ENCODE data around the gene CEP120.

The CEP120 gene

DNA sequence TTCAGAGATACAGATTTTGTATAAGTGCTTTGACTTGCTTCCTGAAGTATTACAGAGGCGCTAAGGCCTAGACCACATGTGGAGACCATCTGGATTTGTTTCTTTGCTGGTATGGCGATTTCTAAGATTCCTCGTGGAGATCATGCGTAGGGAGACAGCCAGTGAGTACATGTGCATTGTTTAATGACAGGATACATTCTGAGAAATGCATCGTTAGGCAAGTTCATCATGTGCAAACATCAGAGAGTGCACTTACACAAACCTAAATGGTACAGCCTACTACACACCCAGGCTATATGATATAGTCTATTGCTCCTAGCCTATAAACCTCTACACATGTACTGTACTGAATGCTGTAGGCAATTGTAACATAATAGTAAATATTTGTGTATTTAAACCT is 16.5 kb upstream of the CEP120 start:
- Histone ChIP-seq H3K4ac (ENCODE audit: low read depth in 1 of 2, low read length in 2 of 2) (no peak overlapping the region), H4K8ac (ENCODE audit: low read length) (no peak overlapping the region), H3K36me3 (ENCODE audit: control insufficient read depth in 1 of 2, insufficient read depth in 2 of 2, low read depth in 1 of 2, low read length in 2 of 2) (no peaks in the 10 kb centered on the region), H3K9ac (ENCODE audit: low read length) (no peak overlapping the region), H3K9me3 (ENCODE audit: control insufficient read depth, low read length) (no peaks in the 10 kb centered on the region), H2BK12ac (ENCODE audit: low read length in 2 of 2) (no peak overlapping the region), H3K4me1 (ENCODE audit: control insufficient read depth, insufficient read depth, low read depth, low read length) (no peaks in the 10 kb centered on the region), H2BK5ac (ENCODE audit: low read depth, low read length, poor library complexity, severe bottlenecking) (no peak overlapping the region), H2BK15ac (ENCODE audit: low read depth, poor library complexity, severe bottlenecking) (no peak overlapping the region), H4K91ac (ENCODE audit: low read length) (no peak overlapping the region), H3K27me3 (ENCODE audit: control insufficient read depth in 1 of 2, insufficient read depth in 1 of 2, low read length in 2 of 2) (no peaks in the 10 kb centered on the region), H2BK120ac (ENCODE audit: low read depth, low read length) (no peak overlapping the region), H3K4me2 (ENCODE audit: low read length, poor library complexity, severe bottlenecking) (no peak overlapping the region), H3K79me1 (replicated peaks; ENCODE audit: low read length, poor library complexity, severe bottlenecking) (no peaks in the 10 kb centered on the region), H3K18ac (ENCODE audit: low read depth in 1 of 2, low read length in 2 of 2) (no peak overlapping the region), H3K14ac (ENCODE audit: low read length in 2 of 2) (no peak overlapping the region), H2AK5ac (ENCODE audit: low read length, severe bottlenecking) (no peak overlapping the region), H2AFZ (ENCODE audit: low read depth, low read length) (no peak overlapping the region), H3K4me3 (ENCODE audit: insufficient read depth in 1 of 2, low read depth in 1 of 2, low read length in 2 of 2) (no peak overlapping the region), H3K27ac (ENCODE audit: low read length, poor library complexity, severe bottlenecking) (no peak overlapping the region), H3K23ac (ENCODE audit: low read length in 2 of 2) (no peak overlapping the region)
- 83% methylated on average over 5 of the region's 5 CpGs for whole genome bisulfite sequencing
- DNase-seq = no peak

DNA sequence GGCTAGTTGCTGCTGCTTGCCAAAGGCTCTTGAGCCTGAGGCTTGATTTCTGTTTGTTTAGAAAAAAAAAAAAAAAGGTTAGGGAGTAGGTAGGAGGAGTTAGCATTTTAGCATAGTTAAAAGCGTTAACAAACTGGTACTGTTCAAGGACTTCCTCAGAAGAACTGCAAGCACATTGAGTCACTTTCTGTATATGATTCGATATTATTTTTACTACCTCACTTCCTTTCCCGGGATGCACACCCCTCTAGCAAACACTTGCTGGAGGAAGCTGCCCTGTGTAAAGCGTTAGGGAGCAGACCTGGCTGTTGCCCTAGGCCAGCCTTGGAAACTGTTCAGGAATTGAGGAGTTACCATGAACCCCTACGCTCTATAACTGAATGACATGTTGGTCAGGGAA is 15.7 kb upstream of the CEP120 start:
- Histone ChIP-seq H3K36me3 (ENCODE audit: control insufficient read depth in 1 of 2, insufficient read depth in 2 of 2, low read depth in 1 of 2, low read length in 2 of 2) (no peaks in the 10 kb centered on the region), H2BK5ac (ENCODE audit: low read depth, low read length, poor library complexity, severe bottlenecking) (no peak overlapping the region), H2AK5ac (ENCODE audit: low read length, severe bottlenecking) (no peak overlapping the region), H3K4me3 (ENCODE audit: insufficient read depth in 1 of 2, low read depth in 1 of 2, low read length in 2 of 2) (no peak overlapping the region), H3K4ac (ENCODE audit: low read depth in 1 of 2, low read length in 2 of 2) (no peak overlapping the region), H2AFZ (ENCODE audit: low read depth, low read length) (no peak overlapping the region), H3K9ac (ENCODE audit: low read length) (no peak overlapping the region), H2BK12ac (ENCODE audit: low read length in 2 of 2) (no peak overlapping the region), H4K8ac (ENCODE audit: low read length) (no peak overlapping the region), H3K27ac (ENCODE audit: low read length, poor library complexity, severe bottlenecking) (no peak overlapping the region), H3K18ac (ENCODE audit: low read depth in 1 of 2, low read length in 2 of 2) (no peak overlapping the region), H3K79me1 (replicated peaks; ENCODE audit: low read length, poor library complexity, severe bottlenecking) (no peaks in the 10 kb centered on the region), H3K9me3 (ENCODE audit: control insufficient read depth, low read length) (no peaks in the 10 kb centered on the region), H3K23ac (ENCODE audit: low read length in 2 of 2) (no peak overlapping the region), H3K27me3 (ENCODE audit: control insufficient read depth in 1 of 2, insufficient read depth in 1 of 2, low read length in 2 of 2) (no peaks in the 10 kb centered on the region), H3K14ac (ENCODE audit: low read length in 2 of 2) (no peak overlapping the region), H2BK15ac (ENCODE audit: low read depth, poor library complexity, severe bottlenecking) (no peak overlapping the region), H2BK120ac (ENCODE audit: low read depth, low read length) (no peak overlapping the region), H3K4me1 (ENCODE audit: control insufficient read depth, insufficient read depth, low read depth, low read length) (no peaks in the 10 kb centered on the region), H4K91ac (ENCODE audit: low read length) (no peak overlapping the region), H3K4me2 (ENCODE audit: low read length, poor library complexity, severe bottlenecking) (no peak overlapping the region)
- DNase-seq = no peak
- 85% methylated on average over 5 of the region's 5 CpGs for WGBS

DNA sequence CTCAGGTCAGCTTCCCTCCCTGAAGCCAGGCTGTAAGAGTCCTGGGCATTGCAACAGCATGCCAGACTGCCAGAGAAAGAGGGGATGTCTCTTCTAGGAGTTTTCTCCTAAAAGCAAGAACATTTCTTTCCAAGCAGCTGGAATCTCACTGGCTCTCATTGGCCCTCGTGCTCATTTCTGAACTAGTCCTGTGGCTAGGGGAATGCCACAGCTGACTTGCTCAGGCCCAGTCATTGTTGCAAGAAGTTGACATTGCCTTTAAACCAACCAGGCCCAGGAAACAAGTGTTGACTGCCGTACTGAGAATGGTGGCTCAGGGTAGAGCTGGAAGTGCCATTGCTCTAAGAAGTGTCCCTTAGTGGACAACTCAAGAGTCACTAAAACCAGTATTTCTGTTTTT is 15.0 kb upstream of the CEP120 start:
- Histone ChIP-seq H3K23ac (ENCODE audit: low read length in 2 of 2) (no peak overlapping the region), H3K4me1 (ENCODE audit: control insufficient read depth, insufficient read depth, low read depth, low read length) (no peaks in the 10 kb centered on the region), H3K14ac (ENCODE audit: low read length in 2 of 2) (no peak overlapping the region), H4K91ac (ENCODE audit: low read length) (no peak overlapping the region), H4K8ac (ENCODE audit: low read length) (no peak overlapping the region), H2BK12ac (ENCODE audit: low read length in 2 of 2) (no peak overlapping the region), H3K9me3 (ENCODE audit: control insufficient read depth, low read length) (no peaks in the 10 kb centered on the region), H3K9ac (ENCODE audit: low read length) (no peak overlapping the region), H3K36me3 (ENCODE audit: control insufficient read depth in 1 of 2, insufficient read depth in 2 of 2, low read depth in 1 of 2, low read length in 2 of 2) (no peaks in the 10 kb centered on the region), H2BK5ac (ENCODE audit: low read depth, low read length, poor library complexity, severe bottlenecking) (no peak overlapping the region), H3K4me3 (ENCODE audit: insufficient read depth in 1 of 2, low read depth in 1 of 2, low read length in 2 of 2) (no peak overlapping the region), H3K4me2 (ENCODE audit: low read length, poor library complexity, severe bottlenecking) (no peak overlapping the region), H3K27me3 (ENCODE audit: control insufficient read depth in 1 of 2, insufficient read depth in 1 of 2, low read length in 2 of 2) (no peaks in the 10 kb centered on the region), H3K4ac (ENCODE audit: low read depth in 1 of 2, low read length in 2 of 2) (no peak overlapping the region), H3K79me1 (replicated peaks; ENCODE audit: low read length, poor library complexity, severe bottlenecking) (no peaks in the 10 kb centered on the region), H3K18ac (ENCODE audit: low read depth in 1 of 2, low read length in 2 of 2) (no peak overlapping the region), H2BK15ac (ENCODE audit: low read depth, poor library complexity, severe bottlenecking) (no peak overlapping the region), H2AK5ac (ENCODE audit: low read length, severe bottlenecking) (no peak overlapping the region), H2BK120ac (ENCODE audit: low read depth, low read length) (no peak overlapping the region), H3K27ac (ENCODE audit: low read length, poor library complexity, severe bottlenecking) (no peak overlapping the region), H2AFZ (ENCODE audit: low read depth, low read length) (no peak overlapping the region)
- DNase-seq = no peak
- 96% methylated on average over 1 of the region's 2 CpGs for WGBS

DNA sequence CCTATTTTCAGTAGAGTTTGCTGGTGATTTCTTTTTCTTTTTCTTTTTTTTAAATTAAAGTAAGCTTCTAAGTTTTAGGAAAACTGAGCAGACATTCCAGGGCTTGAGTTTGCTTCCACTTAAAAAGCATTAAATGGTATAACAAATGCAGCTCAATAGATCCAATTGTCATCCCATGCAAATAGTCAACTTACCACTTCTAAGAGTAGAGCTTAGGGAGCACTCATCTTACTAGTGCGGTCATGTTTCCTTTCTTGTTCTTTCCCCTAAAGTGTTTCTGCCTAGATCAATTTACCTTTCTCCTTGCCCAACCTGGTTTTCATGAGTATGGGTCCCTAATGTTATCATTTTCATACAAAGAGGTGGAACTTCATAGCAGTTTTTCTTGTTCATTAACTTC is 13.0 kb upstream of the CEP120 start:
- H2BK120ac ChIP-seq (ENCODE audit: low read depth, low read length) = no peak overlapping the region
- H3K36me3 ChIP-seq (ENCODE audit: control insufficient read depth in 1 of 2, insufficient read depth in 2 of 2, low read depth in 1 of 2, low read length in 2 of 2) = no peaks in the 10 kb centered on the region
- no peak overlapping the region for H3K9ac ChIP-seq (ENCODE audit: low read length)
- no peak overlapping the region for H3K23ac ChIP-seq (ENCODE audit: low read length in 2 of 2)
- H2AK5ac ChIP-seq (ENCODE audit: low read length, severe bottlenecking) = no peak overlapping the region
- no peak overlapping the region for H4K91ac ChIP-seq (ENCODE audit: low read length)
- H3K27me3 ChIP-seq (ENCODE audit: control insufficient read depth in 1 of 2, insufficient read depth in 1 of 2, low read length in 2 of 2) = no peaks in the 10 kb centered on the region
- no peak overlapping the region for H3K18ac ChIP-seq (ENCODE audit: low read depth in 1 of 2, low read length in 2 of 2)
- no peak overlapping the region for H3K4ac ChIP-seq (ENCODE audit: low read depth in 1 of 2, low read length in 2 of 2)
- no peaks in the 10 kb centered on the region for H3K4me1 ChIP-seq (ENCODE audit: control insufficient read depth, insufficient read depth, low read depth, low read length)
- no peak overlapping the region for H2BK15ac ChIP-seq (ENCODE audit: low read depth, poor library complexity, severe bottlenecking)
- H2AFZ ChIP-seq (ENCODE audit: low read depth, low read length) = no peak overlapping the region
- H3K4me2 ChIP-seq (ENCODE audit: low read length, poor library complexity, severe bottlenecking) = no peak overlapping the region
- no peak overlapping the region for H2BK12ac ChIP-seq (ENCODE audit: low read length in 2 of 2)
- no peak overlapping the region for H4K8ac ChIP-seq (ENCODE audit: low read length)
- no peak overlapping the region for H2BK5ac ChIP-seq (ENCODE audit: low read depth, low read length, poor library complexity, severe bottlenecking)
- DNase-seq = no peak
- WGBS = 90% methylated on average over 1 of the region's 1 CpG
- H3K27ac ChIP-seq (ENCODE audit: low read length, poor library complexity, severe bottlenecking) = no peak overlapping the region
- H3K79me1 ChIP-seq (replicated peaks; ENCODE audit: low read length, poor library complexity, severe bottlenecking) = no peaks in the 10 kb centered on the region
- no peak overlapping the region for H3K14ac ChIP-seq (ENCODE audit: low read length in 2 of 2)
- H3K4me3 ChIP-seq (ENCODE audit: insufficient read depth in 1 of 2, low read depth in 1 of 2, low read length in 2 of 2) = no peak overlapping the region
- no peaks in the 10 kb centered on the region for H3K9me3 ChIP-seq (ENCODE audit: control insufficient read depth, low read length)

Data from mesenchymal stem cell (in vitro differentiated cells and primary cell).